NCI-H524 treated with DMSO at 0.1 percent for 48 hours (cell line): ENCODE data around the gene TAF11L8.
"Not testable (repeated sequence)": the region's sequence is repeated elsewhere in the genome, so short reads cannot be mapped to it uniquely, and the experiment has no call there.

Source experiments
- DNase-seq: peaks from one replicate; lab custom pipeline; 2025; lab: John Stamatoyannopoulos, UW

The TAF11L8 gene

GRCh38 chr5:17590860-17591259 lies at the start of gene TAF11L8:
TSS of gene TAF11L8 (minus strand) at chr5:17590960.
- not testable (repeated sequence) for DNase-seq

GRCh38 chr5:17634160-17634559 lies 43.4 kb upstream of the TAF11L8 start, which contains the start of gene TAF11L14:
TSS of gene TAF11L14 (plus strand) at chr5:17634460.
- DNase-seq: no peak

- not testable (repeated sequence) for DNase-seq
Observed at GRCh38 chr5:17631788-17632187, 41.0 kb upstream of the TAF11L8 start, which contains the start of gene TAF11L13. TSS of gene TAF11L13 (plus strand) at chr5:17632088.

GRCh38 chr5:17625686-17626085 lies 34.9 kb upstream of the TAF11L8 start:
- DNase-seq: no peak

- no peak for DNase-seq
Observed at GRCh38 chr5:17620627-17621026, 29.9 kb upstream of the TAF11L8 start.

- no peak for DNase-seq
Observed at GRCh38 chr5:17619354-17619753, 28.6 kb upstream of the TAF11L8 start.

- no peak for DNase-seq
Observed at GRCh38 chr5:17614872-17615605, 24.3 kb upstream of the TAF11L8 start.

- not testable (repeated sequence) for DNase-seq
Observed at GRCh38 chr5:17610092-17610491, 19.3 kb upstream of the TAF11L8 start, which contains the start of gene TAF11L12. TSS of gene TAF11L12 (plus strand) at chr5:17610392.

GRCh38 chr5:17607461-17607860 lies 16.7 kb upstream of the TAF11L8 start:
- not testable (repeated sequence) for DNase-seq

GRCh38 chr5:17604951-17605350 lies 14.2 kb upstream of the TAF11L8 start:
- no peak for DNase-seq

- not testable (repeated sequence) for DNase-seq
Observed at GRCh38 chr5:17603880-17604279, 13.1 kb upstream of the TAF11L8 start, which contains the start of gene TAF11L11. TSS of gene TAF11L11 (plus strand) at chr5:17604183.

GRCh38 chr5:17597728-17598127 lies 7.0 kb upstream of the TAF11L8 start, which contains the start of gene TAF11L10:
TSS of gene TAF11L10 (minus strand) at chr5:17597828.
- not testable (repeated sequence) for DNase-seq

- DNase-seq: not testable (repeated sequence)
Observed at GRCh38 chr5:17594255-17594654, 3.5 kb upstream of the TAF11L8 start, which contains the start of gene TAF11L9. TSS of gene TAF11L9 (minus strand) at chr5:17594394.

GRCh38 chr5:17585658-17586057 lies 5.1 kb downstream of the TAF11L8 start, which contains the start of gene TAF11L7:
TSS of gene TAF11L7 (minus strand) at chr5:17585758.
- DNase-seq: not testable (repeated sequence)
